Hepatocyte (in vitro differentiated cells): ENCODE measurements around the gene MRPL41.

Source experiments
- CTCF ChIP-seq: fragments of 200-600 bp; sonication (generic); IDR thresholded peaks from 2 replicates; pipeline ENCODE4 v1.5.1; 2016; ENCODE audit warnings: antibody characterized with exemption, mild to moderate bottlenecking; ENCODE audit not compliant: poor library complexity
- EZH2 ChIP-seq: fragments of 200-600 bp; sonication (generic); IDR thresholded peaks from 2 replicates; pipeline ENCODE4 v1.6.1; 2016; ENCODE audit warnings: antibody characterized with exemption, mild to moderate bottlenecking, borderline replicate concordance
- EZH2phosphoT487 ChIP-seq: fragments of 200-600 bp; sonication (generic); IDR thresholded peaks from one replicate; pipeline ENCODE4 v1.6.1; 2018; ENCODE audit warnings: antibody characterized with exemption, mild to moderate bottlenecking, low read depth, moderate library complexity; ENCODE audit not compliant: unreplicated experiment, severe bottlenecking

GRCh38 chr9:137581361-137582285 lies 29.9 kb downstream of the MRPL41 start:
- TF ChIP-seq CTCF (no peak), EZH2phosphoT487 (no peak), EZH2 (no peak)
